Cerebellar cortex (tissue), 1 donor: ENCODE measurements around the gene MRPL40.
"Not testable (repeated sequence)": the region's sequence is repeated elsewhere in the genome, so short reads cannot be mapped to it uniquely, and the experiment has no call there.

Experiments used
- DNase-seq: peaks from one replicate; pipeline ENCODE4 v3.0.0-alpha.2; 2015; ENCODE audit warnings: low spot score

MRPL40 gene

DNA sequence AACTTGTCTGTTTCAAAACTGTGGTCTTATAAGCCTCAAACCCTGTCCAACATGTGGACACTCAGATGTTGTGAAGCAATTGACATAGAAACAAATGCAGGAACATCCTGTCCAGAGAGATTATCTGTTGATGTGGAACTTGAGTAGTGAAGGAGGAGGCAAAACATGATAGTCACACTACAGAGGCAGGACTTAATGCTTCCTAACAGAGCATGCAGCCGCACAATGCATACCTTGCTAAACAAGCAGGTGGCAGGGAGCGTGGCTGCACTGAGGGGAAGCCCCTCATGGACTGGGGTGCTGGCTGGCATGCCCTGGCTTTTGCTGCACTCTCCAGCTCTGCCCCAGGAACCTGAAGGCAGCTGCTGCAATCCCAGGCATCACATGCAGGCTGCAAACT is 9.8 kb downstream of the MRPL40 start:
- DNase-seq, result no peak

DNA sequence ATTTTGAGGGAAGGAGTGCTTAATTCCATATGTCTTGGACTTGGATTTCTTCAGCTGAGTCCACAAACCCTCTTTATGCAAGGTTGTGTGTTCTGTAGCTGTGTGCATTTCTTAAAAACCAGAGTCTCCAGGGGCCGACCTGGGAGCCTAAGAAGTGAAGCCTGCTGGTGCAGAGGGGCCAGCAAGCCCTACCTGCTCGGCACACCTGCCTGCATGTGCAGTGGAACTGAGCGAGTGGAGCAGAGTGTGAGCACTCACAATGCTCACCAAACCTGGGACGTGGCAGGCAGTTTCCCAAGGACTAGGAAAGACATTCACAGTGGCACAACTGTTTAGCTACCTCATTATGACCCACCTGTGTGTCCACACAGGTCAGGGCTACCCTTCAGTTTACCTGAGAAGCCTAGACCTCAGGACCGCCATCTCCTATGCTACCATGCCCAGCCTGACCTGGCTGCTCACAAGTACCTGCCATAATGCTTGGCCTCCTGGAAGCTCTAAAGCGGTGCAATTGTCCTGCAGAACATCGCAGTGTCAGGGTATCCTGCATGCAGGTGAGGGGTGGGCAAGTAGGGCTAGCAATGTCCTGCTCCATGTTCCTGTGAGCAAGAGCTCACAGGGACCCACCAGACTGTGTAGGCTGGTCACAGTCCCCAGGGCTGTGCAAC is 11.3 kb downstream of the MRPL40 start:
- no peak for DNase-seq

DNA sequence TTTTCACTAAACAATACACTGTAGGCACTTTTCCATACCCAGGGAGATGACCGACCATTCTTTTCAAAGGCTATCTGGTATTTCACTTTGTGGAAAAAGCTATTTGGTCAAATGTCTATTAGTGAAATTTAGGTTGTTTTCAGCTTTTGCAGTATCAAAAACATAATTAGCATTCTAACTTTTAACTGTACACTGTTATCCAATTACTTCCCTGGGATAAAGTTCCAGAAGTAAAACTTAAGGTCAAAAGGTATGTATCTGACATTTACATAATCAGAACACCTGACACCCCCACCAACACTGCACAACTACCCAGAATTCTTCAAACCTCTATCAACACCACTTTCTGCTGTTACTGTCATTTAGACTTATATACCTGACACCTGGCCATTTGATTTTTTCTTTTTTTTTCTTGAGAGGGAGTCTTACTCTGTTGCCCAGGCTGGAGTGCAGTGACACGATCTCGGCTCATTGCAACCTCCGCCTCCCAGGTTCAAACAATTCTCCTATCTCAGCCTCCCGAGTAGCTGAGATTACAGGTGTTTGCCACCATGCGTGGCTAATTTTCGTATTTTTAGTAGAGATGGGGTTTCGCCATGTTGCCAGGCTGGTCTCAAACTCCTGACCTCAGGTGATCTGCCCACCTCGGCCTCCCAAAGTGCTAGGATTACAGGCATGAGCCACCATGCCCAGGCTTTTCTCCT is 13.1 kb downstream of the MRPL40 start:
- not testable (repeated sequence) for DNase-seq

DNA sequence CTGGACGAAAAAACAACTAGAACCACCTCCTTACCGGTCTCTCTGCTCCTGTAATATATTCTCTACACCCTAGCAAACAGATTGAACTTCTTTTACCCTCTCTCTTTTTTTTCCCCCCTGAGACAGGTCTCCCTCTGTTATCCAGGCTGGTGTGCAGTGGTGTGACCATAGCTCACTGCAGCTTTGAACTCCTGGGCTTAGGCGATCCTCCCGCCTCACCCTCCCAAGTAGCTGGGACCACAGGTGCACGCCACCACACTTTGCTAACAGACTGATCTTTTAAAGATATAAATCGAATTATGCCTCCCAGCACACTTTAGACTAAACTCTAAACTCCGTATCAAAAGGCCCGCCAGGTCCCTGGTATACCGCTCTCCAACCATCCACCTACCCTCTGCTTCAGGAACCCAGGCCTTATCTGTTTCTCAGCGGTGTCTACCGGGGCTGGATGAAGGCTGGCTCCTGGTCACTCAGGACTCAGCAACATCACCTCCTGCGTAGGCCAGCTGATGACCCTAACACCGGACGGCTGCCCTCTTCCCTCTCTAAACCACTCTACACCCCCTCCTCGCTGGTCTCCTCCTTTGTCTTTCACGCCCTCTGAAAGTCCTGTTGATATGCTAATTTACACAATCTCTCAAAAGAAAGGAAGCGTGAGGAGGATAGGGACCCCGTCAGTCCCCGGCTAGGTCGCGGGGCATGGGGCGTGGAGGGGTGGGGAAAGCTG is 14.4 kb downstream of the MRPL40 start:
- DNase-seq, result no peak

DNA sequence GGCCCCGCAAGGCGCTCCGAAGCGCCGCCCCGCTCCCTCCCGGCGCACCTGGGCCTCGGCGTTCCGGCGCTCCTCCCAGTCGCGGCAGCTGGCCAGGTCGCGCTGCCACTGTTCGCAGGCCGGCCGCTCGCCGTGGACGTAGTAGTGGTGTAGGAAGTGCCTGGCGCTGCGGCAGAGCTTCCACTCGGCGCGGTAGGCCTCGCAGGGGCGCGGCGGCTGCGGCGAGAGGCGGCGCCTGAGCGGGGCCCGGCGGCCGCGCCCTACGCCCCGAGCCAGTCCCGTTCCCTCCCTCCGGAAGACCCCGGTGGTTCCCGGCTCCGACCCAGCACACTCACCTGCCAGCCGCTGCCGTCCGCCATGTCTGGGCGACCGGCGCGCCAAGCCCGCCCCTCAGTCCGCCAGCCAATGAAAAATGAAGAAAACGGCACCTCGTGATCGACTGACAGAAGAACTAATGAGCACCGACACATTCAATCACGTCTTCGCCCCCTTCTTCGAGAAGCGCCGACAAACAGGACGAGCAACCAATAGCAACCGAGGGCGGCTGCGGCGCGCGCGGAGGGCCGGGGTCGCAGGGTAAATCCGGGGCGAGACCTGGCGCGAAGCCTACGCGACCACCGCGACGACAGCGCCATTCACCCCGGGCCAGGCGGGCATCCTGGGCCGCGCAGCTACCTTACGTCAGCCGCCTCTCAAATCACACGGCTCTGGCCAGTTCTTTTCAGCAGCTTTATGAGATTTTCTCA is 15.2 kb downstream of the MRPL40 start, which contains the start of gene C22orf39:
Gene C22orf39, minus strand, starts transcription at position 382 of the 746 bp plus-strand sequence. Its CDS starts 23 bp downstream, at position 359.
- DNase-seq, result peak; percentile 98

DNA sequence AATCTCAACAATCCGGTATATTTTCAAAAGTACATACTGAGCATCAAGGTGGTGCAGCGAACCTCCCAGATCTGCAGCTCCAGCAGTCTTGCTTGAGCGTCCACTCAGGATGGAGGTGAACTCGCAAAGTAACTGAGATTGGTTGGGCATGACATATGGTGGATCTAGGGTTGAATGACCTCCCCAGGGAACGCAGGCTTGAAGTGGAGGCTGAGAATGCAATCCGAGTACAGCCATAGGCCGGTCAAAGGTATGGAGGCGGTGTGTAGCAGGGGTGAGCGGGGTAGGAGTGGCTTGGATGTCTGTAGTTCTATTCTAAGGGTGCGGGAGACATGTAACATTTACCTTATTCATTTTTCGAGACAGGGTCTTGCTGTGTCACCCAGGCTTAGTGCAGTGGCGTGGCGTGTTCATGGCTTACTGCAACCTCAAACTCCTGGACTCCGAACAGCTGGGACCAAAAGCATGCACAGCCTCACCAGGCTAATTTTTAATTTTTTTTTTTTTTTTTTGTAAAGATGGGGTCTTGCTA is 15.8 kb downstream of the MRPL40 start:
- peak; percentile 74 for DNase-seq

DNA sequence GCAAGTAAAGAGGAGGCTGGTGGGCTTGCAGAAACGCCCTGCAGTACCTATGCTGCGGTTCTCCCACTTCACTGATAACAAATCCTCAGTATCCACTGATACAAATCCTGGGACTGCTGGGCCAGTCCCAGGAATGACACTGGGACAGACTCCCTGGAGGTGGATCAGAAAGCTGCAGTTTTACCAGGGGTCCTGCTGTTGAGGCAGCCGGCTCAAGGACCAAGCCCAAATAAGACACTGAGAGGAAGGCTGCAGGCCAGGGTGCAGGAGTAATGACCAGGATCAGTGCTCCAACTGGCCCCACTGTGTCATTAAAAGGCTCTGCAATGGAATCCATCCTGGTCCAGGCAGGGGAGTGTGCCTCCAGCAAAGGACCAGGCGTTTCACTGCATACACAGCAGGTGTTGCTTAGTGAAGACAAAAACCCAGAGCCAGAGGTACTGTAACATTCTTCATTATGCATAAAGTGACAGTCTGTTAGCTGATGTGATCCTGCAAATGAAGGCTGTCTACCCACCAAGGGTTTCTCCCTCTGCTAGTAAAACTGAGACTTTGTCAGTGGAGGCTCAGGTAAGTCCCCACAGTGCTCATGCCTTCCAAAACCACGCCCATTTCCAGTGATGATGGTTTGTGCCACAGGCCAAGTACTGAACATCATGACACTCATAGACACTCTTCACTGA is 16.5 kb downstream of the MRPL40 start:
- no peak for DNase-seq

DNA sequence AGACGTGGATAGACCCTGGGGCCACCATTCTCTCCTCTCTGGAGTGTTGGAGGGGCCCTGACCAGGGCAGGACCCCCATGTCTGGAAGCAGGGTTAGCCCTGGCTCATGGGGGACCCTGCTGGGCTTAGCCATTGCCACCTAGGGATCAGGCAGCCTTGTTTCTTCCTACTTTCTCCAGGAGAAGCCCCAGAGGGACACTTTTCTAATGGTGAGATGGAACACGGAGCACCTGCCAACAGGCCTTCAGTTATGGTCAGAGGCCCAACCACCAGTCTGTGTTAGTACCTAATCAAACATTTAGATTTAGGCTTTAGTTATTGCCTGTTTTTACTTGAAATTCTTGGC is 17.1 kb downstream of the MRPL40 start:
- no peak for DNase-seq

DNA sequence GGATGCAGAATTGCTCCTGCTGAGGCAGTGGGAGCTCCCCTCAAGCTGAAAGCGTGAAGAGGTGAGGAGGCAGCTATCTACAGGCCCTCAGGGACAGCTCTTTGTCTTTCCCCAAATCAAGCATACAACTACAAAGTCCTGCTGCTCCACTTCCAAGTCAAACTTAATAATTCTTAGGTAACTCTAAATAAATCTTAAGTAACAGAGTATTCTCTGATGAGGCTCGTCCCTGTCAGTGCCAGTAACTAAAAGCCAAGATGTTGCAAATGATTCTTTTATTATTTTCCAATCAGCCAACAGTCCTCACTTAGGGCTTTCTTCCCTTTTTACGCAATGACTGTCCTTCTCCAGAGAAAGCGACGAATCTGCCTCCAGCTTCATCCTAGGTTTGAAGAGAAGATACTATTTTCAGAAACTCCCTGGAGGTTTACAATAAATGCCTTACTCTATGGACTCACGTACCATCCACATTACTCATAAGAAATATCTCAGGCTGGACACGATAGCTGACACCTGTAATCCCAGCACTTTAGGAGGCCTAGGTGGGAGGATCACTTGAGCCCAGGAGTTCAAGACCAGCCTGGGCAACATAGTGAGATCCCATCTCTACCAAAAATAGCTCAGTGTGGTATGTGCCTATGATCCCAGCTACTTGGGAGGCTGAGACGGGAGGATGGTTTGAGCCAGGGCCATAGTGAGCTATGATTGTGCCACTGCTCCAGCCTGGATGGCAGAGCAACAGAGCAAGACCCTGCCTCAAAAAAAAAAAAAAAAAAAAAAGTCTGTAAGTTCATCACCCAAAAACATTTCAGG is 18.2 kb downstream of the MRPL40 start:
- no peak for DNase-seq

DNA sequence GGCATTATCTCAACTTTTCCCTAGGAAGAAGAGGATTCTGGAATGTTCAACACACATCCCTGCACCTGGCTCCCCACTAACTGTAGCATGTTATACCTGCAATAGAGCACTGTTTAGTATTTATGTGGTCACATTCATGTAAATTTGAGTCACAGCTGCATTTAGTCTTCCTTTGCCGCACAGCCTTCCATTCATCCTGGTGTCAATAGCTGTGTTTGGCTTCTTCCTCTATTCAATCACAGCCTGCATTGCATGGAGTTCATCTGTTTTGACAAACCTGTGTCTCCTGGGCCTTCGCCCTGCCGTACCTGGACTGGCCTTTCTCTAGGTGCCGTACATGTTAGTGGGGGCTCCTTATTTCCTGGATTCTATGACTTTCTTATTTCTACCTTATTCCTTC is 19.2 kb downstream of the MRPL40 start:
- DNase-seq, result no peak

DNA sequence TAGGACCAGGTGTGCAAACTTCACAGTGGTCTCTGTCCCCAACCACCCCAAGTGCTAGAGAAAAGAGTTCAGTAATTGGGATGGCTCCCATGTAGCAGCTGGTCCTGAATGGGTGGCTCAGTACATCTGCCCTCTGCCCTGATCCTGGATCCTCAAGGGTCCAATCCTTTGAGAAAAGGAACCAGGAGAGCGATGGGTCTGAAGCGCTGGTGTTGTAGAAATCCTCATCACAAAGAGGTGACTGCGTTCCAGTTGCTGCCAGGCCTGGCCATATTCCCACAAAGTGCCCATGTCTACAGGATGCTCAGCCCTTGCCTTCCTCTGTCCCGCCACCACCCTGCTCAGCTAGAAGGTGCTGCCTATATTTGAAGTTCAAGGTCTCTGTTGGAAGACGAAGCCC is 21.4 kb downstream of the MRPL40 start:
- no peak for DNase-seq

DNA sequence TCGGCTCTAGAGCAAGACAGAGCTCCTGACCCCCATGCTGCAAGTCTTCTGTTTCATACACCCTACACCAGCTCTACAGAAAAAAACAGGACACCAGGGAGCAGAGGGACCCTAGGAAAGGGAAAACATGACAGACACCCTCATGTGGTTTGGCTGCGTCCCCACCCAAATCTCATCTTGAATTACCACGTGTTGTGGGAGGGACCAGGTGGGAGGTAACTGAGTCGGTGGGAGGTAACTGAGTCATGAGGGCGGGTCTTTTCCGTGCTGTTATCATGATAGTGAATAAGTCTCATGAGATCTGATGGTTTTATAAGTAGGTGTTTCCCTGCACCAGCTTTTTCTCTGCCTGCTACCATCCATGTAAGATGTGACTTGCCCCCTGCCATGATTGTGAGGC is 21.8 kb downstream of the MRPL40 start:
- no peak for DNase-seq

DNA sequence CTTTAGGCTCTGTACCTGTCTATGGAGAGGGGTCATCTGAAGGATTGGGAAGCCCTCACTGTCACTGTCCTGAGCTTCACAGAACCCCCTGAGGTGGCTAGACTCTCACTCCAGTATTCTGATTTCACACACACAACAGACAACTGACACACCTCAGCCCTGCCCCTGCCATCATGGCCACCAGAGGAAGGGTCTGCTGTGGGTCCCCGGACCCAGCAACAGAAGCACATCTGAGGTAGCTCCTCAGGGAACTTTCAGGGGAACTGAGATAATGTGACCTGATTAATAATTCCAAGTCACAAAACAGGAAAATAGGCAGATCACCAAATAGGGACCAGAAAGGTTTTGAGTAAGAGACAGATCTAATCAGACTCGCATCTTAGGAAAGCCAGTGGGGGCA is 22.7 kb downstream of the MRPL40 start:
- DNase-seq, result no peak

DNA sequence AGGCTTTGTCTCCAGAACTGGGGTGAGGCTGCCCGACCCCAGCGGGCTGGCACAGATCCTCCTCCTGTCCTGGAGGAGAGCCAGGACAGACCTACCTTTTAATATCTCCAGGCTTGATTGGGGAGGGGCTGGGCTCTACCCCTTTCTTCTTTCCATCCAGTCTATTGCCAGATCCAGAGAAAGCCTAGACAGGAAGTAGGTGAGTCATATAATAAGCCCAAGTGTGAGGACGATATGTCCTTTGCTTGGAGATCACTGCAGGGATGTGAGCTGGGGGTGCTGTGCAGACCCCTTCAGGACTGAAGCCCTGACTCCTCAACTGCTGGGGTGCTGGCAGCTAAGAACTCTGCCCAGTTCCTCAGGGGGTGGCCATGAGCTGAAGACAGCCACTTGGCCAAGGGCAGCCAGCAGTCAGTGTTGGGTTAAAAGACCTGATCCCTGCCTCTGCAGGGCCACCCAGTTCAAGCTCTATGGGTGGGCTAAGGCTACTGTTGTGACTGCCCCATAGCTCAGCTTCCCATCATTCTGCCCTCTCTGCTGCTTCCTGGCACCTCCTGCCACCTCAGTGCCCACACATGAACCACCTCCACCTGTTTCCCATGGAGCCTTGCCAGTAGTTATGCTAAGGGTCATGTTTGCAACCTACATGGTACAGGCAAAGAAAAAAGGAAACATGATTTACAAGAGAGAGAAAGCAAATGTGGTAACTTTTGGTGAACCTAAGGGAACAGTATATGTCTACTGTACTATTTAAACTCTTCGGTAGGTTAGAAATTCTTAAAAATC is 23.4 kb downstream of the MRPL40 start:
- DNase-seq, result peak; percentile 63

DNA sequence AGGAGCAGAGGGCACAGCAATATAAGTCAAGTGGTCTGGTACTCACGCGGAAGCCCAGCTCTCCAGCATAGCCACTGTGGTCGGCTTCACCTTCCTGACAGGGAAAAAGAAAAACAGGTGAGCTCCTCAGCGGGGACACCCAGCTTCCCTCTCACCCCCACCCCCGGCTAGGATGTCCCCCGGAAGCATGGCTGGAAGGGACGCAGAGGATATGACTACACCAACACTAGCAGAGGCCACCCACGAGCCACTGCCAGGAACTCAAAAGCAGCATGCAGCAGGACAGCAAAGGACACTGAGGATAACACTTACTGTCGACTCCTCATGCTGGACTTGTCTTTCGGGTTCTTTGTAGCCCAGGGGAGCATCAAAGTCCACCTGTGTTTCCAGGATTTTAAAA is 24.2 kb downstream of the MRPL40 start:
- no peak for DNase-seq

DNA sequence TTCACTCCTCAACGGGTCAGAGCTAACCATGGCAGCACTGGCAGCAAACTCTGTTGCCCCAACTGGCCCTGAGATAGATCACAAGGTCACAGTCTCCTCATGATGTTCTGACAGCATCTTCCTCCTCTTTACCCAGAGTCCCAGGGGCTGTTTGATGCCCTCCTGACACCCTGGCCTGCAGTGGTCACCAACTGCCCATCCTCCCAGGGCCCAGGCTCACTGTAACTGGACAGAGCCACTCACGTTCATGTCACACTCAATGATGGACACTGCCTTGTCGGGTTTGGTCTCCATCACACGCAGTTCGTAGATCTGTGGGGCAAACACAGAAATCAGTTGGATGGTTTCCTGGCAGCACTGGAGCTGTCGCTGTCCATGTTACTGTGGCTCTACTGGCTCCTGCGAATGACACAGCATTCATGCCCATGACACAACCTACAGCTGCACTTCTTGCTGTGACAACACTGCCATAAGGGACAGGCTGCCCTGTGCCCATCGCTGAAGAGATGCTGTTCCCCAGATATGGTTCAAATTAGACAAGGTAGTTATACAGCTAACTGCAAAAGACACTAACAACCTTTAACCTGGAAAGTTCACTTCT is 25.6 kb downstream of the MRPL40 start:
- DNase-seq, result no peak

DNA sequence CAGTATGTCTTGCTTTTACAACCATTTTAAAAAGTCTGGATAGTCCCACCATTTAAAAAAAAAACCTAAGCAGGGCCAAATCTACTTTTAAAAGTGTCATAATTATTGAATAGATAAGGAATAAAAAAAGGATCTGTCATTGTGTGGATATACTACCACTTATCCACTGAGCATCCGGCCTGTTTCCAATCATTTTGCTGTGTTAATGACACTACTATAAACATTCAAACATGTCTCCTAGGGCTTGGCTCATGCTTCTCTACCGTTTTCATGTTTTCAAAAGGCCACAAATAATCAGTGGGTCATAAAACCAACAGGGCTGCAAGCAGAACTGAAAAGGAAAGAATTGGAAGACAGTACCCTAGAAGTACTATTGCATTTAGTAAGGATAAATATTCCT is 27.7 kb downstream of the MRPL40 start:
- no peak for DNase-seq

DNA sequence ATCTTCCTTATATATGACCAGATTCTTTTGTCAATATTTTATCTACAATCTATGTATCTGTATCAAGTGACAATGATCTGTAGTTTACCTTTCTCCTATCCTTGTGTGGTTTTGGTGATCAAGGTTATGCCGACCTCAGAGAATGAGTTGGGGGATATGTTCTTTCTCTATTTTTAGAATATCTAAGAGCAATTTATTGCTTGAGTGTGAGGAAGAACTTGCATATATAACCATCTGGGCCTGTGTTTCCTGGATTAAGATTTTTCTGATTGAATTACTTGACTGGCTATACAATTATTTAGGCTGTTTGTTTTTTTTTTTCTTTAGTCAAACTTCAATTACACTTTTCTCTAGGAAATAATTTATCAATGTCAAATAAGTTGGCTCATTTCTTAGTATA is 29.2 kb downstream of the MRPL40 start:
- no peak for DNase-seq

DNA sequence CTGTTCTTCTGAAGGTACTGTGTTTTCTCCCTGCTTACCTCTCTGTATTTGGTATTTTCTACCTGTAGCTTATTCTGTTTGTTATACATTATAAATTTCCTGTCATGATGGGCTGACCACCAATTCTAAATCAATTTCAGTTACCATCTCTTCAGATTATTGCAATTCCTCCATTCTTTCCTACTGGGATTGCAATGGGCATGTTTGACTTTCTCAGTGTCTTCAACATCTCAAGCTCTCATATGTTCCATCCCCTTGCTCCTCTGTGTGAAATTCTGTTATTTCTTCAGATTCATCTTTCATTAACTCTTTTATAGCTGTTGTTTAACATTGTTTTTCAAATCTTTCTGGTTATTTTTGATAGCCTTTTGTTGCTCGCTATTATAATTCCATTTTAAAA is 30.7 kb downstream of the MRPL40 start:
- no peak for DNase-seq
